Measurements from ENCODE around the gene SCP2D1.

Gene SCP2D1

DNA sequence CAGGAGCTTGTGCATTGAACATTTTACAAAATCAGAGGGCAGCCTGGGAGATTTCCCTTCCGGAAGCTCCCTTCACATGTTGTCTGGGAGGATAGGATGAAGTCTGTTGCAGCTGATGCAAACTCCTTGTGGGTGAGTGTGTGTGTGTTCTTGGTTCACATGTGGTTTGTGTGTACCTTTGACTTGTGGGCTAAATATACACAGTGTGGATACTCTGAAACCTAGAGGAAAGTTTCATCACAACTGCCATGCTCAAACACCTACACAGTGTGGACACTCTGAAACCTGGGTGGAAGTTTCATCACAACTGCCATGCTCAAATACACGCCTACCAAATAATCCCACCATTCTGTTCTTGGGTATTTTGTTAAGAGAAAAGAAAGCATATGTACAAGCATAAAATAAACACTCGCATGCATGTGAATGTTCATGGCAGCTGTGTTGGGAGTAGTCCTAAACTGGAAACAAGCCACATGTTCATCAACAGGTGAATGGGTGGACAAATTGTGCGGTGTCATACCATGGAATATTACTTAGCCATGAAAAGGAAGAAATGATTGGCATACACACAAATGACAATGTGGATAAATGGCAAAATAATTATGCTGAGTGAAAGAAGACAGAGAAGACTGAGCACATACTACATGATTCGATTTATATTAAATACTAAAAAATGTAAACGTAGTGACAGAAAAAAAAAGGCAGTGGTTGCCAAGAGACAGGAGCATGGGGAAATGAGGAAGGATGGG is 1.8 kb downstream of the SCP2D1 start:
- DNase-seq = no peak

GRCh38 chr20:18822832-18823231 is 9.2 kb downstream of the SCP2D1 start:
- no peak for DNase-seq

DNA sequence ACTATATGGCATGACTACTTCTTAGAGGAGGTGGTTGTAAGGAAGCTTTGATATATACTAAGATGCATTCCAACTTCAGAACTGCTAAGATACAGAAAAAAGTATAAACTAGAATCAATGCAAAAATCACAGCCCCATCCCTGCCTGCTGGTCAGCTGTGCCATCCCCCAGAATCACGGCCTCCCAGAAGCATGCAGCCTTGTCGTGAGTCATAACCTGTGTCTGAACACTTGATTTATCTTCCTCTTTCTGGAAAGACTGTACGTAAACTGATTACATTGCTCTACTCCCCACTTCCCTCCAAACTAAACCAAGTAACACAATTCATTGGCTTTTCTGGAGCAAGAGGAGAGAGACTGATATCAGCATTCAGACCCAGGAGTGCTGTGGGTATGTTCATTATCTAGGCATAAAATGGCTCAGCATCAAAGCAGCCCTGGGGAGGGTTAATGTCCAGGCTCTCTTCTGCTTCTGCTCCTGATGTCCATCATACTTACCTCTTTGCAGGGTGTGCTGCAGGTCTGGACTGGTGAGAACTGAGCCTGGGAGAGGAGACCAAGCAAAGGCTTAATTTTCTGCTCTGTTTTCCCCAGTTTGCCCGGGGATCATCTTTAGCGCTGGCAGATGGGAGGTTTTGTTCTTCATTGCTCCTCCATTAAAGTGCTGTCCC is 18.4 kb downstream of the SCP2D1 start:
- no peak for DNase-seq

DNA sequence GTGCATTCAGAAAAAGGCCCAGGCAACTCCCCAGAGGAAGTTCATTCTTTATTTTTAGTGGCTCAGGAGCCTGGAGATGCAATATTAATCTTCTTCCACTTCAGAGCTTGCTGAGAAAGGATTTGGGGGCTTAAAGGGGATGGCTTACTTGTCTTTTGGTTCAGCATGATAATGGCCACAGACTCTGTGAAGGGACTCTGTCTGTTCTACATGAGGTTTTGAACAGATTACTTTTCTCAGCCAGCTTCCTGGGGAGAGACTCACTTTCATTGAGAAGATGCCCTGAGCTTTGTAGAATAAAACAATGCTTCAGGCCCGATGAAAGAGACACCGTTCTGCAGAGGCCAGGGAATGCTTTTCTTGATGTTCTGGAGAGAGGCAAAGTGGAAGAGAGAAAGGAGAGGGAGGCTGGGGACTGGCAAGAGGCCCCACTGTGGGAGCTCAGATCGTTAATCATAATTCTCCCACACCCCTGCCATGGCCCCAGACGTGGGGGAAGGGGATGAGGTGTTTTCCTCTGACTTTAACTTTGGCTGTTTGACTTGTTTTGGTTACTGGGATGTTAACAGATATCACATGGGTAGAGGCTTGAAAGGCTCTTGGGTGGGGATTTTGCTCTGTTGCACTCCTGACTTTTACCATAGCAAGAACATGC is 19.1 kb downstream of the SCP2D1 start:
- DNase-seq = no peak

DNA sequence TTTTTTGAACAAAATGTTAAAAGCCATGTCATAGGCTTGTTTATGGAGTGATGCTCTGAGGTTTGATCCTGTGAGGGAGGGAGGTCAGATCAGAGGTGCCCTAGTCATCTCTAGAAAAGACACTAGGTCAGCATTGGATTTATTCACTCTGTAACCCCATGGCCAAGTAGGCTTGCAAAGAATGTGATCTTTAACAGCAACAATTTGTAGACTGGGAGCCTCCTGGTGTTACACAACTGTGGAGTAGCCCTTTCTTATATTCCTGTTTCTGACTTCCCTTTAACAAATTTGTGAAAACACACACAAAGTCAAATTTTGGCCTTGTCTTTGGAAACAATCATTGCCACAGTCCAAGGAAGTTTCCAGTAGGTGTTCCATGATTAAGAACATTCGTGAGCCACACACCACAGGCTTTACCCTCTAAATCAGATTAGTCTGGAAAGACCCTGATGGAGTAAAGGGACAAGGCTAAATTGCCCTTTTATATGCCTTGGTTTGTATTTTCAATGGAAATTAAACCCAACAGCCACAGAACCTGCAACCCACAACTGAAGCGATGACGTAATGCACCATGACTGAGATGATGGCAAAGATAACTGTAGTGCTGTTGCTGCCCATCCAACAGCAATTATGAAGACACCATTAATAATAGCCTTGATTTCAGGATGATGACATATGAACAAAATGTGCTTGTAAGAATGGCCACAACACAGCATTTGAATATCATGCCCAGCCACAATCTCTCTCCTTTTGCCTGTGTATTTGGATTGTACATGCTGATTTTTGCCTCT is 22.1 kb downstream of the SCP2D1 start:
- DNase-seq = no peak

DNA sequence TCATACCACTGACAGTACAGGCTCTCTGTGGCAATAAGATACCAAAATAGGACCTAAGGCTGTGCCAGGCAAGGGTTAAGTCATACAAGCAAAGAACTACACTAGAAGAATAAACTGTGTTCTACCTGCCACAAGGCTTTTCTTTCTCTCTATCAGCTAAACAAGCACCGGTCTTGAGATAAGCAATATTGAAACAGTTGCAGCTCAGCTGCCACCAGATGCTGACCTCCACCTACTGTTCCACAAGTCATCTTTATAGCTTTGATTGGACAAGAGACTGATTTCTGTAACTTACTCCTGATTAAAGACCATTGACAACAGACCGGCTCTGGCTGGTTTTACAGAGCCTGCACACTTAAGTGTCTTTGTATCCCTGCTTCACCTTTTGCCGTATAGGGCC is 24.1 kb downstream of the SCP2D1 start:
- no peak for DNase-seq

DNA sequence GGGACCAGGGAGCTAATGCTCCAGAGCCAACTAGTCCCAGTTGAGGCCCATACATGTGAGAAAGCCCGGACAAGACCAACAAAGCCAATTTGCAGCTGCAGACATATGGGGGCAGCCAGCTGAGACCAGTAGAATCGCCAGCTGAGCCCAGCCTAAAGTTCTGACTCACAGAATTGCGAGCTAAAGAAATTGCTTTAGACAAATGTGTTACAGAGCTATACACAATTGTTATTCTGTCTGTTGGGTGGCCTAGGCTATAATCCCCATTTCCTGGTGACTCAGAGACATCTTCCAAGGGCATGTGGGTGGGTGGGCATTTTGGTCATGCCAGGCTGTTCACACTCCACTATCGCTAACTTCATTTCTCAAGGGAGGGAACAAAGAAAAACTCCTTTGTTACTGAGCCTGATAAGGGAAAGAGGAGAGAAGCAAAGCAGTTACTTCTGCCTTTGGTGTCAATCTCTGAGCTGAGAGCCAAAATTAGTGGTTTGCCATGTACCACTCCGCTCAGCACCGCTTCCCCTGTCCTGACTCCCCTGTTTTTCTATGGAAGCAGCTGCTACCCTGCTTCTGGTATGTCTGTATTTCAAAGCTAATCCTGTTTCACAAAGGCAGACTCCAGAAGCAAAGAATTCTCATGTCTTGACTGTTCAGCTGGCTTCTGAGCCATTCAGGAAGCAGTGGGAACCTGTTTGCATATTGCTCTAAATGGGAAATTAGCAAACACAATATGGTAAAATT is 26.1 kb downstream of the SCP2D1 start:
- DNase-seq = no peak

DNA sequence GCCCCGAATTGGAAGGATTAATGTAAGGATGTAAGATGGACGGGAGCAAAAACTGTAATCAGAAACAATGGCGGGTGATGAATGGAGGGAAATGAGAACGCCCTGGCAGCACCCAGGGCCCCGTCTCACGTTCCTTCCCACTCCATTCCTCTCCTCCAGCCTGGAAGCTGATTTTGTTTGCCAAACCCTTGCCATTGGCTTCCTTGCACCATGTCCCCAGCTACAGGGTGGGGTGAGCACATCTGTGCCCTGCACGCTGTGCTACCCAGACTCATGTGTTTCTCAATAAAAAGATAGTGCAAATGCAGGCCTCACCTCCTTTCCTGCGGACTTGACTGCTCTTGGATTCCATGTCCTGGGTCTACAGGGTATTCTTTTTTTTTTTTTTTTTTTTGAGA is 26.7 kb downstream of the SCP2D1 start:
- DNase-seq = no peak

- no peak for DNase-seq
These were observed 31.4 kb downstream of the SCP2D1 start for GRCh38 chr20:18845017-18845416.

- DNase-seq = no peak
These were observed 33.7 kb downstream of the SCP2D1 start for GRCh38 chr20:18847226-18847755.

GRCh38 chr20:18849131-18849530 is 35.5 kb downstream of the SCP2D1 start:
- no peak for DNase-seq

GRCh38 chr20:18851629-18852028 is 38.0 kb downstream of the SCP2D1 start:
- no peak for DNase-seq

DNA sequence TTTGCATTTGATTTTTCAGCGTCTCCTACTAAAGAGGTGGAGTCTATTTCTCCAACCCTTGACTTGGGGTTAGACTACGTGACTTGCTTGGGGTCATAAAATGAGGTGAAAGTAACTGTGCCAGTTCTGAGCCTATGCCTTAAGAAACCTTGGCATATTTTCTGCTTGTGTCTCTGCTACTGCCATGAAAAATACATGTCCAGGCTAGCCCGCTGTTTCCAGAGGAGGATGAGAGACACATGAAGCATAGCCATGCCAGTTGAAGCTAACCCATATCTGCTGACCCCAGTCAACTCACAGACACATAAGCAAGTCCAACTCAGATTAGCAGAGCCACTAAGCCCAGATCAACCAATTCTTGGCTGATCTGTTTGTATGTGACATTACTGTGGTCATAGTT is 38.7 kb downstream of the SCP2D1 start:
- DNase-seq = no peak

DNA sequence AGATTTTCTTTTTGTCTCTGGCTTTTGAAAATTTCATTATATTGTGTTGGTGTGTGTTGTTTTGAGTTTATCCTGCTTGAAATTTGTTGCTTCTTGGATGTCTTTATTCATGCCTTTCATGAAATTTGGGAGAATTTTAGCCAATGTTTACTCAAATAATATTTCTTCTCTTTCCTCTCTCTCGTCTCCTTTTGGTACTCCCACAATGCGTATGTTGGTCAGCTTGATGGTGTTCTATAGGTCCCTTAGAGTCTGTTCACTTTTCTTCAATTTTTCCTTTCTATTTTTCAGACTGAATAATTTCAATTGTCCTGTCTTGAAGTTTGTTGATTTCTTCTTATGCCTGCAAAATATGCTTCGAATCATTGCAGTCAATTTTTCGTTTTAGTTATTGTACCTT is 39.6 kb downstream of the SCP2D1 start:
- no peak for DNase-seq

- no peak for DNase-seq
These were observed 40.5 kb downstream of the SCP2D1 start for GRCh38 chr20:18853946-18854646.

- no peak for DNase-seq
These were observed 42.3 kb downstream of the SCP2D1 start for GRCh38 chr20:18855882-18856281.

- DNase-seq = no peak
These were observed 43.3 kb downstream of the SCP2D1 start for GRCh38 chr20:18856873-18857272.

DNA sequence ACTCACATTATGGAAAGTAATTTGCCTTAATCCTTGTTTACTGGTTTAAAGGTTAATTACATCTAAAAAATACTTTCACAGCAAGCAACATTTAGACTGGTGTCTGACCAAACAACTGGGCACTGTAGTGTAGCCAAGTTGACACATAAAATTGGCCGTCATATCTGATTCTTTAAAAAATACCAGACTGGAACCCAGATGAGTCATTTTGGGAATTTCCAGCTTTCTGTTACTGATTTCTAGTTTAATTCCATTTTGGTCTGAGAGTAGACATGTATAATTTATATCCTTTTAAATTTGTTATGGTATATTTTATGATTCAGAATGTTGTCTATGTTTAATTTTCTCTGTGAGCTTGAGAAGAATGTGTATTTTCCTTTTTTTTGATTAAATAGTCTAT is 44.1 kb downstream of the SCP2D1 start:
- no peak for DNase-seq

GRCh38 chr20:18858816-18859215 is 45.2 kb downstream of the SCP2D1 start:
- DNase-seq = no peak

Data from NCI-H1048 (cell line).